Thyroid gland (tissue), 4 donors: ENCODE data around the gene GJB3. TPM values are rescaled to one million over a fixed set of nuclear protein-coding genes. Genes with fewer than 3 reads are reported as not detected.

Source experiments
- DNase-seq, 2 donors: peaks; one replicate each; pipeline ENCODE4 v3.0.0-alpha.2; 2019
- H3K27ac ChIP-seq, 3 donors: fragments of 200-600 bp; sonication (generic); 1 replicate in 2 of 3; 2 replicates in 1 of 3; pipeline ENCODE4 v1.5.1; 2016 to 2019; ENCODE audit warnings: mild to moderate bottlenecking in 1 of 3, moderate library complexity in 1 of 3
- H3K27me3 ChIP-seq: fragments of 200-600 bp; sonication (generic); one replicate; pipeline ENCODE4 v1.5.1; 2019
- H3K36me3 ChIP-seq, 2 donors: fragments of 200-600 bp; sonication (generic); one replicate each; pipeline ENCODE4 v1.5.1; 2016 to 2019
- H3K4me1 ChIP-seq, 2 donors: fragments of 200-600 bp; sonication (generic); one replicate each; pipeline ENCODE4 v1.5.1; 2017 to 2019
- H3K4me3 ChIP-seq, 3 donors: fragments of 200-600 bp; sonication (generic); replicated peaks in 1 of 3; 1 replicate in 2 of 3; 2 replicates in 1 of 3; pipeline ENCODE4 v1.5.1; 2016; ENCODE audit warnings: mild to moderate bottlenecking in 1 of 3
- H3K9me3 ChIP-seq: fragments of 200-600 bp; sonication (generic); one replicate; pipeline ENCODE4 v1.5.1; 2017
- POLR2A ChIP-seq, 2 donors: fragments of 450-650 bp; IDR thresholded peaks; one replicate each; pipeline ENCODE4 v1.6.1; 2017; ENCODE audit warnings: antibody characterized with exemption in 2 of 2, mild to moderate bottlenecking in 2 of 2, moderate library complexity in 1 of 2
- WGBS, 2 donors: methylation state at CpG; one replicate each; pipeline ENCODE4 v1.1.5; 2017; 5-methylcytosine and 5-hydroxymethylcytosine counted together
- intact Hi-C: fragments of 100-400 bp; cut with DNase I; formaldehyde crosslinking; loops from one replicate; pipeline ENCODE4 v1.15.1; 2023
- total RNA-seq, 4 donors: library from RNA; depleted of rRNA; stranded (reverse); fragments of >200 nt; gene quantifications; one replicate each; pipeline ENCODE4 v1.2.3, GENCODE V29; 2016
- TF ChIP-seq, protein P1 (sequence below), 6 experiments: fragments of 200-600 bp in 3 of 6; fragments of 450-650 bp in 3 of 6; sonication (generic) in 3 of 6; IDR thresholded peaks; one replicate each; pipeline ENCODE4 v1.5.1; 2016 to 2019; ENCODE audit warnings: antibody characterized with exemption in 6 of 6, mild to moderate bottlenecking in 2 of 6, inconsistent platforms in 1 of 6, moderate library complexity in 1 of 6

The GJB3 gene
- total RNA-seq, 4 donors from 2014 or later = 0.49 to 0.54 TPM; not detected in 2

DNA sequence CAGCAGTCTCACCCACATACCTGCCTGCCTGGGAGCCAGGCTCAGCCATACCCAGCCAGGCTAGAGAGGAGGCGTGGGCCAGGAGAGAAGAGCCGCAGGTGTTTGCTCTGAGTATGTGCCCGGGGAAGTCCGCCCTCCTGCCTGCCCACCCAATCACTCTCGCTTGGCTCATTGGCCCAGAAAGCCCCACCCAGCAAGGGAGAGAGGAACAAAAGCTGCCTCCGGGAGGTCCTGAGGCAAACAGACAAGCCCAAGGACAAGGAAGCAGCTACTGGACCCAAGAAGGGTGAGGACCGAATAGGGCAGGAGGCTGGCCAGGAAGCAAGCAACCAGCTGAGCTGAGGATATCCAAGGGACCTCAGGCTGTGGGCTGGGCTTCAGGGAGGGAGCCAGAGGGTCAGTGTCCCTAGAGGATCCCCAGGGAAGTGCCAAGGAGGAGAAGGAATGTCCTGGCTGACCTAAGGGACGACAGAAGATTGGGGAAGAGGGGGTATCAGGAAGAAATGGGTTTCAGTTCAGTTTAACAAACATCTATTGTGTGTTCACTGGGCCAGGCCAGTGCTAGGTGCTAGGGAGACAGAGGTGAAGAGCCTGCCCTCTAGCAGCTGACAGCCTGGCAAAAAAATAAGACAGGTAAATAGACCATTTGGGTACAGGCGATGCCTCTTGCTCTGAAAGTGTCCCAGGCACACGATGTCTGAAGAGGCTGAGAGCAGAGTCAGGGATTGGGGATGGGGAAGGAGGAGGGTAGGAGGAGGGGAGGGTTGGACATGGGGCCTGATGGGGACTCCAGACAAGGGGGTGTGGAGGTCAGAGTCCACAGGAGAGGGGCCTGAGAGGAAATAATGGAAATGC is 21.3 kb upstream of the GJB3 start, which contains the start of gene GJB4:
TSS of gene GJB4 (plus strand) at position 238 of the 855 bp plus-strand sequence. CDS start 1,515 bp downstream, outside the sequence.
- intact Hi-C loops = no loop called here
- DNase-seq = no peak
- Histone ChIP-seq H3K4me1 (no peaks in the 10 kb centered on the region), H3K27ac (no peak within 1 kb of the TSS), H3K9me3 (no peaks in the 10 kb centered on the region), H3K4me3 (no peak within 1 kb of the TSS), H3K36me3 (no peaks in the 10 kb centered on the region), H3K27me3 (no peaks in the 10 kb centered on the region)
- TF ChIP-seq, protein P1, sequence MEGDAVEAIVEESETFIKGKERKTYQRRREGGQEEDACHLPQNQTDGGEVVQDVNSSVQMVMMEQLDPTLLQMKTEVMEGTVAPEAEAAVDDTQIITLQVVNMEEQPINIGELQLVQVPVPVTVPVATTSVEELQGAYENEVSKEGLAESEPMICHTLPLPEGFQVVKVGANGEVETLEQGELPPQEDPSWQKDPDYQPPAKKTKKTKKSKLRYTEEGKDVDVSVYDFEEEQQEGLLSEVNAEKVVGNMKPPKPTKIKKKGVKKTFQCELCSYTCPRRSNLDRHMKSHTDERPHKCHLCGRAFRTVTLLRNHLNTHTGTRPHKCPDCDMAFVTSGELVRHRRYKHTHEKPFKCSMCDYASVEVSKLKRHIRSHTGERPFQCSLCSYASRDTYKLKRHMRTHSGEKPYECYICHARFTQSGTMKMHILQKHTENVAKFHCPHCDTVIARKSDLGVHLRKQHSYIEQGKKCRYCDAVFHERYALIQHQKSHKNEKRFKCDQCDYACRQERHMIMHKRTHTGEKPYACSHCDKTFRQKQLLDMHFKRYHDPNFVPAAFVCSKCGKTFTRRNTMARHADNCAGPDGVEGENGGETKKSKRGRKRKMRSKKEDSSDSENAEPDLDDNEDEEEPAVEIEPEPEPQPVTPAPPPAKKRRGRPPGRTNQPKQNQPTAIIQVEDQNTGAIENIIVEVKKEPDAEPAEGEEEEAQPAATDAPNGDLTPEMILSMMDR (IDR thresholded peaks at IDR 0.05) = no peak
- no peak for TF ChIP-seq POLR2A (IDR thresholded peaks at IDR 0.05)
- 46 to 47% methylated on average over 10 of the region's 10 CpGs for WGBS, 2 donors

DNA sequence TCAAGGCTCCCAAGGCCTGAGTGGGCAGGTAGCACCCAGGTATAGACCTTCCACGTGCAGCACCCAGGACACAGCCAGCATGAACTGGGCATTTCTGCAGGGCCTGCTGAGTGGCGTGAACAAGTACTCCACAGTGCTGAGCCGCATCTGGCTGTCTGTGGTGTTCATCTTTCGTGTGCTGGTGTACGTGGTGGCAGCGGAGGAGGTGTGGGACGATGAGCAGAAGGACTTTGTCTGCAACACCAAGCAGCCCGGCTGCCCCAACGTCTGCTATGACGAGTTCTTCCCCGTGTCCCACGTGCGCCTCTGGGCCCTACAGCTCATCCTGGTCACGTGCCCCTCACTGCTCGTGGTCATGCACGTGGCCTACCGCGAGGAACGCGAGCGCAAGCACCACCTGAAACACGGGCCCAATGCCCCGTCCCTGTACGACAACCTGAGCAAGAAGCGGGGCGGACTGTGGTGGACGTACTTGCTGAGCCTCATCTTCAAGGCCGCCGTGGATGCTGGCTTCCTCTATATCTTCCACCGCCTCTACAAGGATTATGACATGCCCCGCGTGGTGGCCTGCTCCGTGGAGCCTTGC is 19.7 kb upstream of the GJB3 start:
- no peaks in the 10 kb centered on the region for H3K9me3 ChIP-seq
- no peaks in the 10 kb centered on the region for H3K27me3 ChIP-seq
- no peak overlapping the region for H3K27ac ChIP-seq
- no peaks in the 10 kb centered on the region for H3K36me3 ChIP-seq
- no peak overlapping the region for H3K4me3 ChIP-seq
- no peak for DNase-seq
- H3K4me1 ChIP-seq = no peaks in the 10 kb centered on the region
- TF ChIP-seq, protein P1 (IDR thresholded peaks at IDR 0.05) = no peak
- no peak for TF ChIP-seq POLR2A (IDR thresholded peaks at IDR 0.05)
- 93 to 95% methylated on average over 25 to 33 of the region's 33 CpGs for WGBS, 2 donors
- intact Hi-C loops = no loop called here

DNA sequence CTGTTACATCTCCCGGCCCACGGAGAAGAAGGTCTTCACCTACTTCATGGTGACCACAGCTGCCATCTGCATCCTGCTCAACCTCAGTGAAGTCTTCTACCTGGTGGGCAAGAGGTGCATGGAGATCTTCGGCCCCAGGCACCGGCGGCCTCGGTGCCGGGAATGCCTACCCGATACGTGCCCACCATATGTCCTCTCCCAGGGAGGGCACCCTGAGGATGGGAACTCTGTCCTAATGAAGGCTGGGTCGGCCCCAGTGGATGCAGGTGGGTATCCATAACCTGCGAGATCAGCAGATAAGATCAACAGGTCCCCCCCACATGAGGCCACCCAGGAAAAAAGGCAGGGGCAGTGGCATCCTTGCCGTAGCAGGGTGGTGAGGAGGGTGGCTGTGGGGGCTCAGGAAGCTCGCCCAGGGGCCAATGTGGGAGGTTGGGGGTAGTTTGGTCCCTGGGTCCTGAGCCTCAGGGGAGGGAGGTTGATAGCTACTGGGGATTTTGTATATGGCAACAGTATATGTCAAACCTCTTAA is 19.2 kb upstream of the GJB3 start:
- no peaks in the 10 kb centered on the region for H3K9me3 ChIP-seq
- 83 to 93% methylated on average over 11 to 13 of the region's 13 CpGs for WGBS, 2 donors
- no peaks in the 10 kb centered on the region for H3K4me1 ChIP-seq
- no peak overlapping the region for H3K4me3 ChIP-seq
- H3K36me3 ChIP-seq = no peaks in the 10 kb centered on the region
- H3K27ac ChIP-seq = no peak overlapping the region
- H3K27me3 ChIP-seq = no peaks in the 10 kb centered on the region
- DNase-seq = no peak
- TF ChIP-seq, protein P1 (IDR thresholded peaks at IDR 0.05) = no peak
- no peak for TF ChIP-seq POLR2A (IDR thresholded peaks at IDR 0.05)
- intact Hi-C loops = no loop called here

DNA sequence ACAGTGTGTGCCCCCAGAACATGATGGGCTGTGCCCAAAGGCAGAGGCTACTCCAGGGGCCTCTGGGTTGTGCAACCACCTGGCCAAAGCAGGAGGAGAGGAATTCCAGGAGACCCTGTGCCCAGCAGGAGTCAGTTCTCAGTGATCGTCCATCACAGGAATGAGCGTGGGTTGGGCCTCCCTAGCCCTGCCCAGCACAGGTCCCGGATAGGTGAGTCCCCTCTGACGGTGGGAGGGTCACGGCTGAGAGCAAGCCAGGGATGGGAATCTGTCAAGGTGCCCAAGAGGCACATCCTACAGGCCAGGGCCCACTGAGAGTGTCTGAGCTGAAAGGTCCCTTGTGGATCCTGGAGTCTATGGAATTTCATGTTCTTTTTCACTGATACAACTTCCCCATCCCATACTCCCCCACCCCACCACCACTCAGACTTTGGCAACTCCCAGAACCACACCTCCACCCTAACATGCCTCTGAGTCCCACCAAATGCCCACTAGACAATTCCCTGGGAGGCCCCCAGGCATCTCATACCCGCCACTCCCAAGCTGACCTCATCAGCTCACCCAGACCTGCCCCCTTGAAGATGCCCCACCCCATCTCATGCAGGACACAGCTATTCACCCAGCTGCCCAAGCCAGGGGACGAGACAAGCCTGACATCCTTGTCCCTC is 18.4 kb upstream of the GJB3 start:
- TF ChIP-seq, protein P1 (IDR thresholded peaks at IDR 0.05) = no peak
- H3K27ac ChIP-seq = no peak overlapping the region
- no peak for DNase-seq
- 55 to 67% methylated on average over 7 of the region's 7 CpGs for WGBS, 2 donors
- H3K9me3 ChIP-seq = no peaks in the 10 kb centered on the region
- intact Hi-C loops = no loop called here
- no peak overlapping the region for H3K4me3 ChIP-seq
- H3K27me3 ChIP-seq = no peaks in the 10 kb centered on the region
- no peaks in the 10 kb centered on the region for H3K4me1 ChIP-seq
- no peaks in the 10 kb centered on the region for H3K36me3 ChIP-seq
